GM18907 (cell line): Measurements from ENCODE around the gene RAB44.

Experiments used
- ATAC-seq: cut with Tn5 transposase; IDR thresholded peaks from one replicate; pipeline ENCODE4 v1.9.1; 2021; ENCODE audit warnings: mild to moderate bottlenecking, moderate library complexity; ENCODE audit not compliant: unreplicated experiment

The RAB44 gene

DNA sequence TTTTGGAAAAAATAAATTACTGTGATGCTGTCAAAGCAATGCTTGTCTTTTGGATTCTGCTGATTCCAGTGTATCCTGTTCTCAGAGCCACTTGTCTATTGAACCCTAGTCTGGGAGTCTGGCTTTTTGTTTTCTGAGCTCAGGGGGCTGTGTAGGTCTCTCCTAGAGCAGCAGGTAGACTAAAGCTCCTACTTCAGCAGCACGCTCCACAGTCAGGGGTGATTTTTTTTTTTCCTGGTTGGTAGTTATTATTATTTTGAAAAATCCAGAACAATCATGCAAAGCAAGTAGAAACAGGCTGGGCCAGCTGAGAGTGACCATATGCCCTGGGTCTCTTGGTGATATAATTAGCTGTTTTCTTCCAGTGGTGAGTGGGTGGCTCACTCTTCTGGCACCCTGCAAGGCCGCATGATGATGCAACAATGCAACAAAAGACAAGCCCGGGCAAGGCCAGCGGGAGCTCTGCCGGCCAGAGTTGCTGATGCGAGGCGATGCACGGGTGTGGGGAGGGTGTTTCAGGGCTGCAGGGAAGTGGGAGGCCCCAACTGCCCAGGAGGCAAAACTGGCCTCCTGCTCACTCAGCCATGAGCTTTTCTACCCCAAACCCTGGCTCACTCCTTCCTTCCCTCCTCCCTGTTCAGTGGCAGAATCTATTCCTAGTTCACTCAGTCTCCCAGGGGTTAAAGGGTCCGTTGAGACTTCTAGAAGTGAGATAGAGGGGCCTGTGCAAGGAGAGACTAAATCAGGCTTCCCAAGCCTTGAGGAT is 30.6 kb upstream of the RAB44 start:
- peak; percentile 71 for ATAC-seq

DNA sequence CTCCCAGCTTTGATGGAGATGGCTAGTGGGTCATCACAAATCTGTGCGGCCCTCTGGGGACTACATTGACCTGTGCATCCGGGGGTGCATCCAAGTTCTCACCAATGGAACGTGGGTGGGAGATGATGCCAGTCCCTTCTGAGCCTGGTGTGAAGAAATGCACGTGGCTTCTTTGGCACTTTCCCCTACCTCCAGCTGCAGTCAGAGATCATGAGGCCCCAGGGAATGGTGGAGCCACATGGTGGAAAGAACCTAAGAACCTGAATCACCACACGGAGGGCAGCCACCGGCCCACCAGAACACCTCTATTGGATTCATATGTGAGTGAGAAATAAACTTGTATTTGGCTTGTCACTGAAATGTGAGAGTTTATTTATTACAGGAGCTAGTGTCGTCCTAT is 29.0 kb upstream of the RAB44 start:
- ATAC-seq: no peak

DNA sequence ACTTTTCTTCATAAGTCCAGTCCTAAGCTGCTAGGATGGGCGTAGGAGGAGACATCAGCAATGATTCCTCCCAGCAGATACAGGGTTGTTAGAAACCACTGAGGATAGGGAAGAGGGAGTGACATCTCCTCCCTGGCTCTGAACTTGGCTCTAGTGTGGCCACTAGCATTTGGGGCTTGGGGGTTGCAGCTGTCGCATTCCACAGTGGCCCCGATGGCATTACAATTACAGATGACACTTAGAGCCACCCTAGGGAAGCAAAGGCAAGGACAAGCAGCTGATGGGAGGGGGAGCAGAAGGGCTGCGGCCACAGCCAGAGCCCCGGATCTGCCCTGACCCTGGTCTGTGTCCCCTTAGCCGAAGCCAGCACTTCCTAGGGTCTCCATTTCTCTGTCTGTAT is 28.6 kb upstream of the RAB44 start:
- ATAC-seq: no peak

DNA sequence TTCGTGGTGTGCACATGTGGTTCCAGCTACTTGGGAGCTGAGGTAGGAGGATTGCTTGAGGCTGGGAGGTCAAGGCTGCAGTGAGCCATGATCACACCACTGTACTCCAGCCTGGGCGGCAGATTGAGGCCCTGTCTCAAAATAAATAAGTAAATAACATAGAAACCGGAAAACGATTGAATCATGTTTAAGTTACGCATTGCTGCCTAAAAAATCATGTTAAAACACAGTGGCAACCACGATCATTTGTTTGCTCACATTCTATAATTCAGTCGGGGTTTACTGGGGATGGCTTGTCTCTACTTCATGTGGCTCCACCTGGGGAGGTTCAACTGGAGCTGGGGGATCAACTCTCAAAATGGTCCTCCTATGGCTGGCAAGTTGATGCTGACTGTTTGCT is 27.4 kb upstream of the RAB44 start:
- no peak for ATAC-seq

DNA sequence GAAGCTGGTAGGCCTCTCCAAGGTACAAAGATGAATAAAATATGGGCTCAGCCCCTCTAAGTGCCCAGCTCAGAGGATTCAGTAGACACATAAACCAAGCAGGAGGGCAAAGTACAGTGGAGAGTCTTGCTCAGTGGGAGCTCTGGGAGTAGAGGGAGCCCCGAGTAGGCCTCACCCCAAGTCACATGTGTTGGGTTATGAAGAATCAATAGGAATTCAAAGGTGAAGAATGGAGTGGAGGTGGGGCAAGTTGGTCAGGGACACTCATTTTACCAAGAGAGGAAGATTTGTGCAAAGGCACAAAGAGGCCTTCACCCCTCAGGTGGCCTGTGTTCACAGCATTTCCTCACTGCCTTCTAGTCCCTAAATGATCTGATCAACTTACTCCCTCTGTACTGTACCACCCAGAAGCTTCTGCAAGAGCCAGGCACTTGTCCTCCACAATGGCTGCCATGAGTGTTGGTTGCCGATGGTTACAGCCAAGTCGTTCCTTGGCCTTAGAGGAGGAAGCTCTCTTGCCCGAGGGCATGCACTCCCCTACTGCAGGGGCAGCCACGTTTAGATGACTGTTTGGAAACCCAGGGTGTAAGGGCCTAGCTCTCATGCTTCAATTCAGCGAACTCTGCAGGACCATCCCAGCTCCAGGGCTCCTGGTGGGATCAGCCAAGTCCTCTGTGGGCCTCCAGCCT is 25.8 kb upstream of the RAB44 start:
- no peak for ATAC-seq

DNA sequence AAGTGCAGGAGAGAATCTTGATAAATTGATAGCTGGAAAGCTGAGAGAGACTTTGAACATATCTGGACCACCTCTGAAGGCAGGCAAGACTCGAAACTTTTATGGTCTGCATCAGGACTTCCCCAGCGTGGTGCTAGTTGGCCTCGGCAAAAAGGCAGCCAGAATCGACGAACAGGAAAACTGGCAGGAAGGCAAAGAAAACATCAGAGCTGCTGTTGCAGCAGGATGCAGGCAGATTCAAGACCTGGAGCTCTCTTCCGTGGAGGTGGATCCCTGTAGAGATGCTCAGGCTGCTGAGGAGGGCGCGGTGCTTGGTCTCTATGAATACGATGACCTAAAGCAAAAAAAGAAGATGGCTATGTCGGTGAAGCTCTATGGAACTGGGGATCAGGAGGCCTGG is 23.7 kb upstream of the RAB44 start:
- no peak for ATAC-seq

DNA sequence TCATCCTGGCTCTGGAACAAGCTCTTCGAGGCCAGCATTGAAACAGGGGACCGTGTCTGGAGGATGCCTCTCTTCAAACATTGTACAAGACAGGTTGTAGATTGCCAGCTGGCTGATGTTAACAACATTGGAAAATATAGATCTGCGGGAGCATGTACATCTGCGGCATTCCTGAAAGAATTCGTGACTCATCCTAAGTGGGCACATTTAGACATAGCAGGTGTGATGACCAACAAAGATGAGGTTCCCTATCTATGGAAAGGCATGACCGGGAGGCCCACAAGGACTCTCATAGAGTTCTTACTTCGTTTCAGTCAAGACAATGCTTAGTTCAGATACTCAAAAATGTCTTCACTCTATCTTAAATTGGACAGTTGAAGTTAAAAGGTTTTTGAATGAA is 22.7 kb upstream of the RAB44 start:
- no peak for ATAC-seq

DNA sequence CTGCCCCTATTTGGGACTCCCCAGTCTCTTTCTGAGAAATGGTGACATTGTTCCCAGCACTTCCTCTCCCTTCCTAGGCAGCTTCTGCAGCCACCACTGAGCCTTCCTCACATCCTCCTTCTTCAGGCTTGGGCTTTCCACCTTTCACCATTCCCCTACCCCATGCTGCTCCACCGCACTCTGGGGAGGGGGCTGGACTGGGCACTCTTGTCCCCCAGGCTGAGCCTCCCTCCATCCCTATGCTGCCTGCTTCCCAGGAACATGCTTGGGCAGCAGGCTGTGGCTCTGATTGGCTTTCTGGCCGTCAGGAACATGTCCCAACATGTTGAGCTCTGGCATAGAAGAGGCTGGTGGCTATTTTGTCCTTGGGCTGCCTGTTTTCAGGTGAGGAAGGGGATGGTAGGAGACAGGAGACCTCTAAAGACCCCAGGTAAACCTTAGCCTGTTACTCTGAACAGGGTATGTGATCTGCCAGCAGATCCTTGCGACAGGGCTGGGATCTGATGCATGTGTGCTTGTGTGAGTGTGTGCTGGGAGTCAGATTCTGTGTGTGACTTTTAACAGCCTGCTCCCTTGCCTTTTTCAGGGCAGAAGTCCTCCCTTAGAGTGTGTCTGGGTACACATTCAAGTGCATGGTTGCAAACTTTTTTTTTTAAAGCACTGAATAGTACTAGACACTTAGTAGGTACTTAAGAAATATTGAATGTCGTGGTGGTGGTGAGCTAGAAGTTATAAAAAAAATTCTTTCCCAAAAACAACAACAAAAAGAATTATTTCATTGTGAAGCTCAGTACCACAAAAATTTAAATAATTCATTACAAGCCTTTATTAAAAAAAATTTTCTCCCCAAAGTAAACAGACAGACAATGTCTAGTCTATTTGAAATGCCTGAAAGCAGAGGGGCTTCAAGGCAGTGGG is 21.2 kb upstream of the RAB44 start:
- no peak for ATAC-seq

DNA sequence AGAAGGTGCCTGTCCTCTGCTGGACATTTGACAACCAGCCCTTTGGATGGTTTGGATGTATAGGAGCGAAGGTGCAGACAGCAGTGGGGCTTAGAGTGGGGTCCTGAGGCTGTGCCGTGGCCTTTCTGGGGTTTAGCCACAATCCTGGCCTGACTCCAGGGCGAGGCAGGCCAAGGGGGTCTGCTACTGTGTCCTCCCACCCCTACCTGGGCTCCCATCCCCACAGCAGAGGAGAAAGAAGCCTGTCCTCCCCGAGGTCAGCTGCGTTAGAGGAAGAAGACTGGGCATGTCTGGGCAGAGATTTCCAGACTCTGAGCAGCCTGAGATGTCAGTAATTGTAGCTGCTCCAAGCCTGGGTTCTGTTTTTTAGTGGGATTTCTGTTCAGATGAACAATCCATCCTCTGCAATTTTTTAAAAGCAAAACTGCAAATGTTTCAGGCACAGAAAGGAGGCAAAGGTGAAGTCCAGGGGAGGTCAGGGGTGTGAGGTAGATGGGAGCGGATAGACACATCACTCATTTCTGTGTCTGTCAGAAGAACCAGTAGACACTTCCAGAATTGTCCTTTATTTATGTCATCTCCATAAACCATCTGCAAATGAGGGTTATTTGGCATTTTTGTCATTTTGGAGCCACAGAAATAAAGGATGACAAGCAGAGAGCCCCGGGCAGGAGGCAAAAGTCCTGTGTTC is 20.4 kb upstream of the RAB44 start:
- ATAC-seq: no peak

DNA sequence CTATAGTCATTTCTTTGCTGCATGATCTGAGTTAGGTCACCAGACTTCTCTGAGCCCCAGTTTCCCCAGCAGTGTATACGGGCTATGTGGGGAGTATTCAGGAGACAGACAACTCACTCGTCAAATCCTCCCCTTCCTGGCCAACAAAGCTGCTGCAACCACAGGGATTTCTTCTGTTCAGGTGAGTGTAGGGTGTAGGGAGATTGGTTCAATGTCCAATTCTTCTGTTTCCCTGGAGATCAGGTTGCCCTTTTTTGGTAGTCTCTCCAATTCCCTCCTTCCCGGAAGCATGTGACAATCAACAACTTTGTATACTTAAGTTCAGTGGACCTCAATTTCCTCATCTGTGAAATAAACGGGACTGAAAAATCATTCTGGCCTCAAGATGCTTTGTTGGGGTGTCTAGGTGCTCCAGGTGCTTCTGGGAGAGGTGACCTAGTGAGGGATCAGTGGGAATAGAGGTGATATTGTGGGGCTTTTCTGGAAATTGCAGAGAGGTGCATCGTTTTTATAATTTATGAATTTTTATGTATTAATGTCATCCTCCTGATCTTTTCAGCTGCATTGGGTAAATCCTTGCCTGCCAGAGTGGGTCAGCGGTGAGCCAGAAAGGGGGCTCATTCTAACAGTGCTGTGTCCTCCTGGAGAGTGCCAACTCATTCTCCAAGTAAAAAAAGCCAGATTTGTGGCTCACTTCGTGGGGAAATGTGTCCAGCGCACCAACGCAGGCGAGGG is 19.7 kb upstream of the RAB44 start:
- ATAC-seq: no peak

DNA sequence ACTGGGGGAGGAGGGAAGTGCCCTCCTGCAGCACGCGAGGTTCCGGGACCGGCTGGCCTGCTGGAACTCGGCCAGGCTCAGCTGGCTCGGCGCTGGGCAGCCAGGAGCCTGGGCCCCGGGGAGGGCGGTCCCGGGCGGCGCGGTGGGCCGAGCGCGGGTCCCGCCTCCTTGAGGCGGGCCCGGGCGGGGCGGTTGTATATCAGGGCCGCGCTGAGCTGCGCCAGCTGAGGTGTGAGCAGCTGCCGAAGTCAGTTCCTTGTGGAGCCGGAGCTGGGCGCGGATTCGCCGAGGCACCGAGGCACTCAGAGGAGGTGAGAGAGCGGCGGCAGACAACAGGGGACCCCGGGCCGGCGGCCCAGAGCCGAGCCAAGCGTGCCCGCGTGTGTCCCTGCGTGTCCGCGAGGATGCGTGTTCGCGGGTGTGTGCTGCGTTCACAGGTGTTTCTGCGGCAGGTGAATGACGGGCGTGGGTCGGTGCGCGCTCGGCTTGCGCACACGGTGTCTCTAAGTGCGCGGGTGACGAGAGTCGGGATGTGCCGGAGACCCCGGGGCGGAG is 19.1 kb upstream of the RAB44 start, which contains the start of gene CDKN1A:
Gene CDKN1A, plus strand, starts transcription at position 227 of the 555 bp plus-strand sequence. CDS start 5,388 bp downstream, outside the sequence.
- peak; percentile 42 for ATAC-seq

DNA sequence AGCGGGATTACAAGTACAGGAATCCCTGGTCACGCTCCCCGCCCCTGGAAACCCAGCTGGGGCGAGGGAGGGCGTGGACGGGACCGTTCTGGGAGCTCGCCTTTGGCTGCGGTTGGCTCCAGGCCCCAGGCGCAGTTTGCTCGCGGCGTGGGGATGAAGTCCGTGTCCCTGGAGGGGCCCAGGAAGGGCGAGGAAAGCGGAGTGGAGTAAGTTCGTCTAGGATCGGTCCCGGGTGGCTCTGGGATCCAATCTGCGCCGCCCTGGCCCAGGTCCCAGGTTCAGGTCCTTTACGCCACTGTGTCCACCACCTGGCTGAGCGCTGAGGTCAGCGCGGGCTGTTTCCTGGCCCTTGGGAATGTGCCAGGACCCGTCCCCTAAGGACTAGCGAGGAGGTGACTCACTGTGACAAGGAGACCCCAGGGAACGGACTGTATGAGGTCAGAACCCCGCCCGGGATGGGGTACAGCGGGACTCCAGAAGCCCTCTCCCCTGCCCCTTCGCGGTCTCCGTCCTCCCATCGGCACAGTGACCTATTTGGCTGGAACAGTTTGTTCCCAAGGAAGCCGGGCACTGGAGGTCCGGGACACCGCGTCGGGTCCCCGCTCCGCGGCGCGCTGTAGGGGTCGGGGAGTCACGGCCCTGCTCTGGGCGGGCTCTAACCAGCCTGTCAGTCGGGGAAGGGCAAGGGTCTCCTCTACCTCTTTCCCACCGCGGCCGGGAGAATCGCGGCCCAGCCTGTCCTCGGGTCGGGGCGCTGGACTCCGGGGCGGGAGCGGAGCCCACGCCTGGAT is 18.4 kb upstream of the RAB44 start:
- ATAC-seq: no peak

DNA sequence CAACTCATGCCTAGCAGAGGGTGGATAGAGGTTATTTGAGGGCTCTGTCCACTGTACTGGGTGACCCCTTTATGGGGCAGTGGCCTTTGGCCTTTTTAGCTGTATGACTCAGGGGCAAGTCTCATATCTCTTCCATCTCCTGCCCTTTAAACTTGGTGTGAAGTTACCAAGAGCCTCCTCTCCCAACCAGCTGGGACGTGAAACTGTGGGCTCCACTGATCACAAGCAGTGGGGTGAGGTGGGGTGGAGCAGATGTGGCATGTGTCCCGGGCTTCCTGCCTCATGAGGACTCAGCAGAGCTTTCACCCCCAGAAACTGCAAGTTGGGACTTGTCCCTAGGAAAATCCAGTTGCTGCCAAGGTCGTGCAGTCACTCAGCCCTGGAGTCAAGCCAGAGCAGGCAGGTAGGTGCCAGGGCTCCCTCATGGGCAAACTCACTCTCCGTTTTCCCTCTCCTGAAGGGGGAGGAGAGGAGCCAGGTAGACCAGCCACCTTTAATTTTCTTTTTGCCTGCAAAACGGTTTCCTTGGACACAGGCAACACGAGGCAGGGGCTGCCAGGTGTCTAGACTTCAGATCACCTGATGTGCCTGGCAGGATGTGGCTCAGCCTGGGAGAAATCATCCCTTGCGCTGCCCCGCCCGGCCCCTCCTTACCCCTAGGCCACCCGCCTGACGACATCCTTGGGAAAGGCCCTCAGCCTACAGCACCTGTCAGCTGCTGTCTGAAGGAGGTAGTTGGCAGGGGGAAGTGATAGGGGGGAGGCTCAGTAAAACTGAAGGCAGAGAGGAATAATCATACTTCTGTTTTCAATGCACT is 15.1 kb upstream of the RAB44 start:
- peak; percentile 35 for ATAC-seq

DNA sequence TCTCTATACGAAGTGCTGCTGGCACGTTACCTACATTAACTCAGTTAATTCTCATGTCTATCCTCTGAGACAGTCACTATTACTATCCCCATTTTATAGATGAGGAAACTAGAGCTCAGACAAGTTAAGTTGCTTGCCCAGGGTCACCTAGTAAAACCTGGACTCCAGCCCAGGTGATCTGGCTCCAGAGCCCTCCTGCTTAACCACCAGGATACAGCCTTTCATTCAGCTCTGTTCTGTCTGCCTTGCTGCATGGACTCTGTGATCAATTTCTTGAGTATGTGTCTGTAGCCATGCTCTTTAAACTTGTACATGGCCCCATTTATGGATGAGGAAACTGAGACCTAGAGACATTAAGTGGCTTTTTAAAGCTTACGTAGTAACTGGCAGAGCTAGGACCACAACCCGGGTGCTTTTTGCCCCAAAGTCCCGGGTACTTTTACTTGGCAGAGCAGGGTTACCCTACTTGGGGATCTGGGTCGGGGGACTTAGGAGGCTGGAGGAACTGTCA is 14.4 kb upstream of the RAB44 start:
- no peak for ATAC-seq

DNA sequence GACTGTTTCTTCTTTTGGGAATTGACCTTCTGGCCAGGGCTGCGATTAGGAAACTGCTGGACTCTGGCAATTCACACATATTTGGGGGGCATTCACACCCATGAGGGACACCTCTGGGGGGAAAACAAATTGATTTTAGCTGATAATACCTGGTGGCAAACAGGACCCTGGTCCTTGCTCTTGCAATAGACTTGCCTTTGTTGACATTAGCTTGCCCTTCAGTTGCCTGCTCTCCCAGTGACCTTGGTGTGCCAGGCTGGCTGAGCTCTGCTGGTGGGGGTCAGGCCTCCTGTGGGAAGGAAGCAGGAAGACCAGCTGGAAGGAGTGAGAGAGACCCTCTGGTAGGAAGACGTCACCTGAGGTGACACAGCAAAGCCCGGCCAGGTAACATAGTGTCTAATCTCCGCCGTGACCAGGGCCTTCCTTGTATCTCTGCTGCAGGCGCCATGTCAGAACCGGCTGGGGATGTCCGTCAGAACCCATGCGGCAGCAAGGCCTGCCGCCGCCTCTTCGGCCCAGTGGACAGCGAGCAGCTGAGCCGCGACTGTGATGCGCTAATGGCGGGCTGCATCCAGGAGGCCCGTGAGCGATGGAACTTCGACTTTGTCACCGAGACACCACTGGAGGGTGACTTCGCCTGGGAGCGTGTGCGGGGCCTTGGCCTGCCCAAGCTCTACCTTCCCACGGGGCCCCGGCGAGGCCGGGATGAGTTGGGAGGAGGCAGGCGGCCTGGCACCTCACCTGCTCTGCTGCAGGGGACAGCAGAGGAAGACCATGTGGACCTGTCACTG is 13.8 kb upstream of the RAB44 start:
- ATAC-seq: no peak

DNA sequence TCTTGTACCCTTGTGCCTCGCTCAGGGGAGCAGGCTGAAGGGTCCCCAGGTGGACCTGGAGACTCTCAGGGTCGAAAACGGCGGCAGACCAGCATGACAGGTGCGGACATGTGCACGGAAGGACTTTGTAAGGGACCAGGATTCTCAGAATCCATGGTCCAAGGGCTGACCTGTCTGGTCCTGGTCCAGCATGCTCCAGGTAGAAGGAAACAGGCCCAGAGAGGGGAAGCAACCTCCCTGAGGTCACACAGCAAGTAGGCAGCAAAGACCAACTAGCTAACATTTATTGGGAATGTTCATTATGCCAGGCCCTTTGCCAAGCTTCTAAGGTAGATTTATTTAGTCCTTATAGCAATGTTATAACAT is 13.2 kb upstream of the RAB44 start:
- no peak for ATAC-seq
